Cardiac fibroblast (primary cell): ENCODE results near the gene FGD3.

Experiments used
- DNase-seq, 2 donors: peaks; one replicate each; pipeline versions ENCODE4 v3.0.0 to v3.0.0-alpha.2; 2010; ENCODE audit warnings: low read depth in 2 of 2
- H3K4me3 ChIP-seq, 2 donors: replicated peaks in 1 of 2; 1 replicate in 1 of 2; 2 replicates in 1 of 2; pipeline ENCODE4 v1.5.1; 2011; ENCODE audit warnings: low read depth in 2 of 2, low read length in 2 of 2, mild to moderate bottlenecking in 2 of 2, moderate library complexity in 1 of 2
- CTCF ChIP-seq: IDR thresholded peaks from one replicate; pipeline ENCODE4 v1.5.1; 2011; ENCODE audit warnings: low read depth, mild to moderate bottlenecking, low read length, inconsistent platforms

FGD3 gene

GRCh38 chr9:92970467-92970923 is 23.2 kb downstream of the FGD3 start:
- DNase-seq = peak in 1 of 2 donors; percentile 44
- no peak overlapping the region for H3K4me3 ChIP-seq
- TF ChIP-seq CTCF = no peak

GRCh38 chr9:92971121-92971520 is 23.8 kb downstream of the FGD3 start:
- no peak for TF ChIP-seq CTCF
- DNase-seq = no peak
- H3K4me3 ChIP-seq = no peak overlapping the region

GRCh38 chr9:92971776-92972175 is 24.5 kb downstream of the FGD3 start:
- DNase-seq = no peak
- no peak overlapping the region for H3K4me3 ChIP-seq
- TF ChIP-seq CTCF = no peak

- TF ChIP-seq CTCF = no peak
- no peak overlapping the region for H3K4me3 ChIP-seq
- DNase-seq = no peak
These were observed 26.4 kb downstream of the FGD3 start for GRCh38 chr9:92973700-92974099.

GRCh38 chr9:92974161-92974661 is 26.9 kb downstream of the FGD3 start:
- TF ChIP-seq CTCF = no peak
- H3K4me3 ChIP-seq = no peak overlapping the region
- no peak for DNase-seq

GRCh38 chr9:92974761-92975755 is 27.7 kb downstream of the FGD3 start:
- no peak for DNase-seq
- TF ChIP-seq CTCF = no peak
- no peak overlapping the region for H3K4me3 ChIP-seq
